CD4-positive, alpha-beta T cell (primary cell): ENCODE results near the gene MEIOC. TPM values are rescaled to one million over a fixed set of nuclear protein-coding genes. Genes with fewer than 3 reads are reported as not detected.

Experiments used
- ATAC-seq: fragments of 200-7000 bp; cut with Tn5 transposase; one replicate; pipeline ENCODE4 v1.10.0; 2022; ENCODE audit warnings: mild to moderate bottlenecking; ENCODE audit not compliant: poor library complexity
- CTCF ChIA-PET: fragments of 350-600 bp; sonication (Branson Sonifier 250); formaldehyde crosslinking; loops from one replicate; lab custom pipeline; 2021; ENCODE audit warnings: antibody characterized with exemption, inconsistent platforms; lab: Charles Lee
- POLR2A ChIA-PET: fragments of 350-600 bp; sonication (Branson Sonifier 250); formaldehyde crosslinking; loops from one replicate; lab custom pipeline; 2021; ENCODE audit warnings: antibody characterized with exemption, inconsistent platforms; lab: Charles Lee
- DNase-seq, 14 experiments: peaks; one replicate each; pipeline ENCODE4 v3.0.0-alpha.2; 2013 to 2020; ENCODE audit warnings: mixed read lengths in 2 of 14
- H3K27ac ChIP-seq, 2 donors: one replicate each; pipeline versions ENCODE4 v1.5.1 to v1.7.0; 2013; ENCODE audit warnings: low read length in 2 of 2, low read depth in 1 of 2, mild to moderate bottlenecking in 1 of 2
- H3K27me3 ChIP-seq, 2 experiments: 1 replicate in 1 of 2; 2 replicates in 1 of 2; pipeline versions ENCODE4 v1.6.1 to v1.7.0; 2013; ENCODE audit warnings: low read length in 2 of 2, control low read depth in 1 of 2, mild to moderate bottlenecking in 1 of 2, moderate library complexity in 1 of 2; ENCODE audit not compliant: insufficient read depth in 2 of 2, control insufficient read depth in 1 of 2
- H3K36me3 ChIP-seq: one replicate; pipeline ENCODE4 v1.6.1; 2013; ENCODE audit warnings: low read length, control low read depth; ENCODE audit not compliant: insufficient read depth
- H3K4me1 ChIP-seq: one replicate; pipeline ENCODE4 v1.6.1; 2013; ENCODE audit warnings: low read length, control low read depth; ENCODE audit not compliant: insufficient read depth
- H3K4me3 ChIP-seq: one replicate; pipeline ENCODE4 v1.5.1; 2013; ENCODE audit warnings: mild to moderate bottlenecking, low read length, moderate library complexity
- H3K9me3 ChIP-seq, 2 experiments: 1 replicate in 1 of 2; 2 replicates in 1 of 2; pipeline versions ENCODE4 v1.6.1 to v1.7.0; 2013; ENCODE audit warnings: low read length in 2 of 2, mild to moderate bottlenecking in 2 of 2, control low read depth in 1 of 2, moderate library complexity in 1 of 2; ENCODE audit not compliant: control insufficient read depth in 1 of 2, insufficient read depth in 1 of 2
- H3K27ac Mint-ChIP-seq: one replicate; pipeline ENCODE4 v1.8.0; 2020; ENCODE audit warnings: mixed read lengths
- H3K27me3 Mint-ChIP-seq: one replicate; pipeline ENCODE4 v1.8.0; 2021; ENCODE audit warnings: mixed read lengths
- H3K36me3 Mint-ChIP-seq: one replicate; pipeline ENCODE4 v1.8.0; 2021; ENCODE audit warnings: low read depth, mixed read lengths
- H3K4me1 Mint-ChIP-seq: one replicate; pipeline ENCODE4 v1.8.0; 2021; ENCODE audit warnings: low read depth, mixed read lengths
- H3K4me3 Mint-ChIP-seq: one replicate; pipeline ENCODE4 v1.8.0; 2020; ENCODE audit warnings: mild to moderate bottlenecking, mixed read lengths
- H3K9me3 Mint-ChIP-seq: one replicate; pipeline ENCODE4 v1.8.0; 2020; ENCODE audit warnings: mixed read lengths
- CTCF ChIP-seq: fragments of 200-600 bp; IDR thresholded peaks from one replicate; pipeline ENCODE4 v1.8.0; 2022; ENCODE audit warnings: antibody characterized with exemption, mild to moderate bottlenecking
- intact Hi-C, 2 experiments: fragments of 100-400 bp; cut with DNase I in 1 of 2; cut with micrococcal nuclease in 1 of 2; formaldehyde crosslinking; loops; one replicate each; pipeline versions ENCODE4 v1.15.1 to v1.9.0; 2023 to 2025; cut with DNase I, micrococcal nuclease
- total RNA-seq, 174 experiments: library from RNA in 2 of 174; stranded (reverse) in 2 of 174; gene quantifications; one replicate each; pipeline ENCODE4 v1.2.3 and lab custom pipeline; 2021 to 2026

The MEIOC gene
- total RNA-seq, 2 experiments from 2014 or later: 0.08 TPM; not detected in 1

GRCh38 chr17:44646280-44646679, 10.0 kb upstream of the MEIOC start:
- Mint-ChIP-seq H3K4me1 (no peaks in the 10 kb centered on the region), H3K4me3 (no peak overlapping the region), H3K9me3 (no peaks in the 10 kb centered on the region), H3K27ac (no peak overlapping the region), H3K36me3 (no peaks in the 10 kb centered on the region), H3K27me3 (peaks cover 64% of the 10 kb centered on the region)
- no peaks in the 10 kb centered on the region for H3K36me3 ChIP-seq
- no peak for TF ChIP-seq CTCF
- CTCF ChIA-PET: interaction anchor here (0.7 kb wide), 1 partner anchor 9 kb away, joined by 3 read pairs; no protein-coding TSS in a partner anchor
- no peak overlapping the region for H3K4me3 ChIP-seq
- no peak overlapping the region for H3K27ac ChIP-seq
- H3K9me3 ChIP-seq: no peaks in the 10 kb centered on the region
- intact Hi-C loops: no loop called here
- no peaks in the 10 kb centered on the region for H3K4me1 ChIP-seq
- DNase-seq (no peak), ATAC-seq (no peak)
- POLR2A ChIA-PET: no interaction called here
- H3K27me3 ChIP-seq: no peaks in the 10 kb centered on the region

GRCh38 chr17:44647736-44648135, 8.5 kb upstream of the MEIOC start:
- POLR2A ChIA-PET: no interaction called here

GRCh38 chr17:44648963-44649362, 7.3 kb upstream of the MEIOC start:
- Histone ChIP-seq H3K36me3 (no peaks in the 10 kb centered on the region), H3K4me3 (no peak overlapping the region), H3K4me1 (no peaks in the 10 kb centered on the region), H3K27me3 (peaks cover 0 to 11% of the 10 kb centered on the region in 2 experiments), H3K9me3 (peaks cover 0 to 3% of the 10 kb centered on the region in 2 experiments), H3K27ac (no peak overlapping the region)
- ATAC-seq (no peak), DNase-seq (no peak)
- H3K27ac Mint-ChIP-seq: no peak overlapping the region
- no peak for TF ChIP-seq CTCF
- no peak overlapping the region for H3K4me3 Mint-ChIP-seq
- CTCF ChIA-PET: no interaction called here
- H3K36me3 Mint-ChIP-seq: no peaks in the 10 kb centered on the region
- peaks cover 56% of the 10 kb centered on the region for H3K27me3 Mint-ChIP-seq
- intact Hi-C loops: no loop called here
- H3K9me3 Mint-ChIP-seq: no peaks in the 10 kb centered on the region
- POLR2A ChIA-PET: no interaction called here
- H3K4me1 Mint-ChIP-seq: no peaks in the 10 kb centered on the region

More at GRCh38 chr17:44647736-44648135, 8.5 kb upstream of the MEIOC start:
- H3K36me3 ChIP-seq: no peaks in the 10 kb centered on the region
- Mint-ChIP-seq H3K36me3 (no peaks in the 10 kb centered on the region), H3K9me3 (no peaks in the 10 kb centered on the region), H3K4me3 (no peak overlapping the region), H3K27me3 (peaks cover 55% of the 10 kb centered on the region), H3K4me1 (no peaks in the 10 kb centered on the region), H3K27ac (no peak overlapping the region)
- TF ChIP-seq CTCF: no peak
- DNase-seq (no peak), ATAC-seq (no peak)
- peaks cover 0 to 3% of the 10 kb centered on the region in 2 experiments for H3K27me3 ChIP-seq
- CTCF ChIA-PET: no interaction called here
- no peak overlapping the region for H3K27ac ChIP-seq
- H3K4me1 ChIP-seq: no peaks in the 10 kb centered on the region
- peaks cover 0 to under 1% of the 10 kb centered on the region in 2 experiments for H3K9me3 ChIP-seq
- intact Hi-C loops: no loop called here
- H3K4me3 ChIP-seq: no peak overlapping the region
